GM21529 (cell line): ENCODE results near the gene TGFBR2.
A peak's percentile ranks its signal among the peaks of the same experiment; 100 is the strongest.

ENCODE experiments used
- ATAC-seq: cut with Tn5 transposase; IDR thresholded peaks from one replicate; pipeline ENCODE4 v1.9.1; 2021; ENCODE audit not compliant: unreplicated experiment

The TGFBR2 gene

DNA sequence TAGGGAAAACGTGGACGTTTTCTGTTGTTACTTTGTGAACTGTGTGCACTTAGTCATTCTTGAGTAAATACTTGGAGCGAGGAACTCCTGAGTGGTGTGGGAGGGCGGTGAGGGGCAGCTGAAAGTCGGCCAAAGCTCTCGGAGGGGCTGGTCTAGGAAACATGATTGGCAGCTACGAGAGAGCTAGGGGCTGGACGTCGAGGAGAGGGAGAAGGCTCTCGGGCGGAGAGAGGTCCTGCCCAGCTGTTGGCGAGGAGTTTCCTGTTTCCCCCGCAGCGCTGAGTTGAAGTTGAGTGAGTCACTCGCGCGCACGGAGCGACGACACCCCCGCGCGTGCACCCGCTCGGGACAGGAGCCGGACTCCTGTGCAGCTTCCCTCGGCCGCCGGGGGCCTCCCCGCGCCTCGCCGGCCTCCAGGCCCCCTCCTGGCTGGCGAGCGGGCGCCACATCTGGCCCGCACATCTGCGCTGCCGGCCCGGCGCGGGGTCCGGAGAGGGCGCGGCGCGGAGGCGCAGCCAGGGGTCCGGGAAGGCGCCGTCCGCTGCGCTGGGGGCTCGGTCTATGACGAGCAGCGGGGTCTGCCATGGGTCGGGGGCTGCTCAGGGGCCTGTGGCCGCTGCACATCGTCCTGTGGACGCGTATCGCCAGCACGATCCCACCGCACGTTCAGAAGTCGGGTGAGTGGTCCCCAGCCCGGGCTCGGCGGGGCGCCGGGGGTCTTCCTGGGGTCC lies at the start of gene TGFBR2:
Gene TGFBR2, plus strand, starts transcription at position 301 of the 731 bp plus-strand sequence. Its CDS starts 283 bp downstream, at position 584.
- peak; percentile 77 for ATAC-seq

DNA sequence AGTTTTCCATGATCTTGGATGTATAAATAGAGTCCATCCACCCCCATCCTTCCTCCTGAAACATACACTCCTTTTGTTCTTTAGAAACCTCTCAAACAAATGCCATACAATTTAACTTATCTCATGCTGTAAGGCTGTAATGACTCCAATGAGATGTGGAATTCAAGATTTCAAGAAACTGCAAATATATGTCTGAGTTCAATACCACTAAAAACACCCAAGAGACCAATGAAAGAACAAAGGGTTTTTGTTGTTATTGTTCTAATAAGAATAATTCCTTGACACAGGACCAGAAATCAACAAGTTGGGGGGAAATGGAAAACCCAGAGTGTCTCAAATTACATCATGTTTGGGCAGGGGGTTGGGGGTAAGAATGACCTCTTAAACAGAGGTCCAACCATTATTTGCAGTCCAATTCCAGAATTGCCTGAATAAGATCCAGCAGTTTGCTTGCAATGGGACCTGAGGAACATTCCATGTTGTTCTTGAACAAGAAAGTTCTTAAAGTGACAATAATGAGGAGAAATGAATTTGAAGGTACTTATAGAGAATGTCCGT lies 48.6 kb upstream of the TGFBR2 start:
- no peak for ATAC-seq

DNA sequence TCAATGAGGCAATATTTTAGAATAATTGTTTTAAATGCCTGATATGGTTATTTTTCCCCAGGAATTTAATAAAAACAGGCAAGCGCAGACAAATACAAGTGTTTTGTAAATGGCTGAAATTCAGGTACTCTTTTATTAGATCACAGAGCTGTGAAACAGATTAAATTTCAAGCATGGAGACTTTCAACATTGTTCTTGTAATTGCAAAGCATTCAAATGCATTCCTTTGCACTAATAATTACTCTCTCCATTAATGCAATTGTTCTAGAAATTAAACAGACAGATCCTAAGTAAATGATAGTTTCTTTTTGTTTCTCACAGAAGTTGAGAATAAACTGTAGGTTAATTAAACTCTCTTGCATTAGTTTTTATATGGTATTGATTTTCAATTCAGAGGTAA lies 42.4 kb upstream of the TGFBR2 start:
- ATAC-seq: no peak

DNA sequence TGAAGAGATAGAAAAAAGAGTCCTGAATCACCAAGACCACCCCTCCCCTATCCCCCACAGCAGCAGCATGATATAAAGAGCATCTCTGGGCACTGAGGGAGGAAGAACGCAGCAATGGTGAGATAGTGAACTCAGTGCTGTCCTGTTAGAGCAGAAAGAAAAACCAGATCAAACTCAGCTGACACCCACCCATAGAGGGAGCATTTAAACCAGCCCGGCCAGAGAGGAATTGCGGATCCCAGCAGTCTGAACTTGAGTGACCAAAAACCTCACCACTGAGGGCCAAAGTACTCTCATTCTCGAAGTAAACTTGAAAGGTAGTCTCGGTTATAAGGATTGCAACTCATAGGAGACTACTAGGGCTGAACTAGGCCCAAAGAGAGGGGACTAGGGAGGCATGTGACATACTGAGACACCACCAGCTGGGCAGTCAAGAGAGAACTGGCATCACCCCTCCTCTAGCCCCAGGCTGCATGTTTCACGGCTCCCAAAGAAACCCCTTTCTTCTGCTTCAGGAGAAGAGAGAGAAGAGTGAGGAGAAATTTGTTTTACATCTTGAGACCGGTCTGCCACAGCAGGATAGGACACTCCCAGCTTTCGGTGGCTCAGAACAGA lies 39.2 kb upstream of the TGFBR2 start:
- ATAC-seq: no peak

DNA sequence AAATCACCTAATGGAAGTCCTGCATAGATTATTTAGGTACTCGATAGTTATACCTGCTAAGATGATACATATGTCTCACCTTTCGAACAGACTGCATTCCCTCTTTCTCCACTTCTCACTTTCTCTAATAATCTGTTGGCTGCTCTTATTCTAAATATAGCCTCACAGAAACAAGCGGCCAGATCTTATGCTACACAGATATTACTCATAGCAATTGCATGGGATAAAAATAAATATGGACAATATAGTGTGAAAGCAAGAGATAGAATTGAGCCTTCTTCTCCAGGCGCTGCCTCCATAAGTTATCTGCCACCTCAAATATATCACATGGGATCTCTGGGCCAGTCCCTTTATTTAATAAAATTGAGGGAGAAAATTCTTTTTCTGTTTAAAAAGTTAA lies 29.5 kb upstream of the TGFBR2 start:
- no peak for ATAC-seq

DNA sequence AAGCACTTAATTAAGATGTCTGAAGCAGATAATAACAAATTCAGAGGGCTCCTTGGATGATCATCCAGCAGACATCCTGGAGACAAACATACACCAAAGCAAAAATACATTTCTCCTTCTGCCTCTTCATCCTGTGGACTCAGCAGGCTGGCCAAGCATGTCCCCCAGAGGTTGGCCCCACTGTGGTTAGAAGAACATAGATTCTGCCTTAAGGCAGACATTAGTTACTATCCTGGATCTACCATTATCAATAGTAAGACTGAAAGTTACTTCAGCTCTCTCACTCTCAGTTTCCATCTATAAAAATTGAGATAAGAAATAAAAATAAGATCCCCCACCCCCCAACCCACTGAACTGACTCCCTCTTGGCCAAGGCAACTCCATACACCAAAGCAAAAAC lies 28.6 kb upstream of the TGFBR2 start:
- ATAC-seq: peak; percentile 88

DNA sequence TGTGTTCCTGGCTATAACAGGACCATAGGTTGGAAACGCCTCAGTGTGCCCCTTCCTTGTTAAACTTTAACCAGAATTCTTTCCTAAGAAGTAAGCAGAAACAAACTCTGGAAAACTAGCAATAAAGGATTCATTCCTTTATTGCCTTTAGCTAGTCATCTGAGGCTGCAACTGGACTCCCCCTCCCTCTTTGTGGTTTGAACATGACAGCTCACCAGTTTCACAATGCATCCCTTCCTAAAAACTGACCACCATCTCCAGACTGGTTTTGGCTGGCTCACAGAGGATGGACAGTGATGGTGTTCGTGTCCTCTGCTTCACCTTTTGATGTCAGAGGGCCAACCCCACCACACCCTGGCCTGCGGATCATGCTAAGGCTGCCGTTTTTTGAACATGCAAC lies 27.9 kb upstream of the TGFBR2 start:
- peak; percentile 31 for ATAC-seq

DNA sequence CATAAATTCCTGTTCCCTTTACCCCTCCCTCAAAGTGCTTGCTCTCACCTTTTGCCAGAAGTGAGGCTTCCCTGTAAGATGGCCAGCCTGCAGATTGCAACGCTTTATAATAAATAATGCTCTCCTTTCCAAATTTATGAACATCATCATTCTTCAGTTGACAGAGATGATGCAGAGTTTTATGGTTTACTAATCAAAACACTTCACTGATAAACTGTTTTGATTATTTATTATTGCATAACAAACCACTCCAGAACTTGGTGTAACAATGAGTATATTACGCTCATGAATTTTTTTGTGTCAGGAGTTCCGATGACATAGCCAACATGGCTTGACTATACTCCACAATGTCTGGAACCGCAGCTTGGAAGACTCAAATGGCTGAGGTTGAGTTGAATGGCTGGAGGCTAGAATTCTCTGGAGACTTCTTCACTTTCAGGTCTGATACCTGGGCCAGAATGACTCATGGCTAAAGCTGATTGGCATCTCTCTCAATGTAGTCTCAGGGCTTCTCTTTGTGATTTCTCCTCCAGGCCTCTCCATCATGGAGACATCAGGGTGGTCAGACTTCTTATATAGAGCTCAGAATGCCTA lies 27.3 kb upstream of the TGFBR2 start:
- no peak for ATAC-seq

DNA sequence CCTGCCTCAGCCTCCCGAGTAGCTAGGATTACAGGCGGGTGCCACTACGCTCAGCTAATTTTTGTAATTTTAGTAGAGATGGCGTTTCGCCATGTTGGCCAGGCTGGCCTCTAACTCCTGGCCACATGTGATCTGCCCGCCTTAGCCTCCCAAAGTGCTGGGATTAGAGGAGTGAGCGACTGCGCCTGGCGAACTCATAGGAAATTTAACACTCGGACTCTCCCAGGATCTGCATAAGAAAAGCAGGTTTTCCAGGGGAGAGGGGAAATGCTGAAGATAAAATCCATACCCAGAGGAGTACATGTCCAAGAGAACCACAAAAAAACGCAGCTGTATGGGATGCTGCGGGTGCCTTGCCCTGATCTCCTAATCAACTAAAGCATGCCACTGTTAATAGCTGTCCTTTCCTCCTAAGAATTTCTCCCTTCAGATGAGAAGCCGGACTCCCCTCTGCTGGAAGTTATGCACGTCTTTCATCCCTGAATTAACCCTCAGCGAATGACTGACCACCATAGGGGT lies 25.3 kb upstream of the TGFBR2 start:
- no peak for ATAC-seq

DNA sequence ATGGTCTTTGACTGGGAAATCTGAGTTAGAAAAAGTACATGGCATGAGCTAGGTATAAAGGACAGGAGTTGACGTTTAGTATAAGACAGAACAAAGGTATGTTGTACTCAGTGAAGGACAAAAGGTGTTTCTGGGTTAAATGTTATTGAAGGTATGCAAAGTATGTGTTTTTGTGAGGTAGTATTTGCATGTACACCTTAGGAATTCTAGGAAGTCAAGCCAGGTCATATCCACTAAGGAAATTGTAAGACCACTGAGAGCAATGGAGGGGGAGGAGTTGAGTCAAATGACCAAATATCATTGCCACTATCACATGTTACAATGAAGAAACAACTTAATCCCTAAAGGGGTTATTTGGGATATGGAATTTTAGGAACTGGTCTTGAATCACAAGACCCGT lies 24.4 kb upstream of the TGFBR2 start:
- no peak for ATAC-seq

DNA sequence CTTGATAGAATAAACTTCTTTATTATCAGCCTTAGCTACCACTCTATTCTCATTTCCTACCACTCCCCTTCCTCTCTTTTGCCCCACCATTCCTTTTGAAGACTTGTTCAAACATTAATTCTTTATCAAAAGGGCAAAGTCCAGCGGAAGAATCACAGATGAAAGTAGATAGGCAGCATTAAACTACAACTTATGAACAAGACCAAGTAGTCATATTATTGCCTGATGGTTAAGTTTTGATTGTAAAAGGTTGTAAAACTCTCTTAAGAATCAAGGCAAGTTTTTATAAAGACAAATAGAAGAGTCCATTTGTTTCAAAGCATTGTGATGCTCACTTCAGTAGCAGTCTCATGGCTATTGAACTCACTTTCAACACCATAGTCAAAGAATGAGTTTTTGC lies 22.4 kb upstream of the TGFBR2 start:
- no peak for ATAC-seq

DNA sequence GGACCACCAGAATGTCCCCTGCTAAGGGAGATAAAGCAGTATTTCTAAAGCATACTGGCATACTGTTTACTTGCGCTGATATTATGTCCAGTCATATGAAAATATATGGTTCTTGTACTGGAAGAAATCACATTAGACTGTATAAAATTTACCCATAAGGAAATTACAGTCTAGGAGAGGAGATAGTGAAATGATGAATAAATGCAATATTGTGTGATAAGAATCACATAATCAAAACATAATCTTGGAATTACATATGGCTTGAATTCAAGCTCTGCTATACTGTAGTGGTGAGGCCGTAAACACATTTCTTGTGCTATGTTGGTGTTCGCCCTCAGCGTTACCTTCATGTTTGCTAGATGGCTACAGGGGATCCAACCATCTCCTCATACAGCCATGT lies 20.7 kb upstream of the TGFBR2 start:
- ATAC-seq: no peak

DNA sequence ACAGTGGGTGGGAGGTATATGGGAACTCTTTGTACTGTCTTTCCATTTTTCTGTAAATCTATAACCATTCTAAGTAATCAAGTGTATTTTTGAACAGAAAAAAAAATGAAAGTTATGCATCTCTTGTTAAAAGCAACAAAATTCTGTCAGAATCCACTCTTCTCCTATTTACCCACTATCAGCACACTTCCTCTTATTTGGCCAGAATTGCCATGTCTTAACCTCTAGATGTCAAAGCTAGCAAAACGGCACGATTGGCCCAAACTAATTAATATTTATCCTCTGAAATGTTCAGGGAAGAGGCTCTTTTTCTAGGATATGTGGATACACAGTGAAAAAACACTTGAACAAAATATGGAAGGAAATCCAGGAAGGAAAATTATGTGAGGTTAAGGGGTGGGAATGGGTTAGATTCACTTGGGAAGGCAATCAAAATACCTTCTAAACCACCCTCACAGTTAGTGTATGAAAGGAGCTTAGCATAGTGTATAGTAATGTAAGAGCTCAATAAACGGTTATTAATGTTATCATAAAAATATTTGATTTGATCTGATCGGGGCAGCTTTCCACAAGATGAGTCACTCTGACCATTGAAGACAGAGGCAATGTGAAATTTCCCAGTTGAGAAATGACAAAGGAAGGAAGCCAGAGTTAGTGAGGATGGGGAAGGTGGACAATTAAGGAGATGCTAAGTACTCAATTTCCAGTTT lies 20.1 kb upstream of the TGFBR2 start:
- no peak for ATAC-seq

DNA sequence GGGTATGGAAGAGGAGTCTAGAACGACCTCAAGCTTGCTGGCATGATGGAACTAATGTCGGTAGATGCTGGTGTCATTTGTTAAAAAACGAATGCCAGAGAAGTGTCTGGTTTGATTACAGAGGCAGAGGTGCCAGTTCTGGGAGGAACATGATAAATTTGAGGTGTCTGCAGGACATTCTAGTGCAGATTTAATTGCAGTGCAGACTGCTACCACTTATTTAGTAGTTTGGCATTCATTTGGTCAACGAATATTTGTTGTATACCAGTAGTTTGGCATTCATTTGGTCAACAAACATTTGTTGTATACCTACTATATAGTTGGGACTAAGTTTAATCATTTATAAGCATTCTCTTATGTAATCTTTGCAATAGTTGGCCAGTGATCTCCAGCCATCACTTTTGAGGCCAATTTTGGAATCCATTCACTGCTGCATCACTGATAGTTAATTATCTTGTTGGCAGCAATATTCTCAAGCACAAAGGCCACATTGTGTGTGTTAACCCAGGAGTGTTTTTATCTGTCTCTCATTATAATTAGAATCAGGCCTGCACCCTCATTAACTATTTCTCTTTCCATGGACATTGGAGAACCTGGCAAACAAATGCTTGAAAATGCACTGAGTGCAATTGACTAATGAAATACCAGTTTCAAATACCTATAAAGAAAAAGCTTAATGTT lies 19.5 kb upstream of the TGFBR2 start:
- ATAC-seq: no peak

DNA sequence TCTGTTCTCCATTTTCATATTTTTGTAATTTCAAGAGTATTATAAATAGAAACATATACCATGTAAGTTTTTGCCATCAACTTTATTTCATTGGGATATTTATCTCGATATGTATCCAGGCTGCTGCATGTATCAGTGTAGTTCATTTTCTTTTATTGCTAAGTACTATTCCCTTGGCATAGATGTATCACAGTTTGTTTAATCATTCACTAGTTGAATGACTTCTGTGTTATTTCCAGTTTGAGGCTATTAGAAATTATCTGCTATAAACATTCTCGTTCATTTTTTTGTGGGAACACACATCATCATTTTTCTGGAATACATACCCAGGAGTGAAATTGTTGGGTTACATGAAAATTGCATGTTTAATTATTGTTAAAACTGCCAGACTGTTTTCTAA lies 18.5 kb upstream of the TGFBR2 start:
- ATAC-seq: no peak

DNA sequence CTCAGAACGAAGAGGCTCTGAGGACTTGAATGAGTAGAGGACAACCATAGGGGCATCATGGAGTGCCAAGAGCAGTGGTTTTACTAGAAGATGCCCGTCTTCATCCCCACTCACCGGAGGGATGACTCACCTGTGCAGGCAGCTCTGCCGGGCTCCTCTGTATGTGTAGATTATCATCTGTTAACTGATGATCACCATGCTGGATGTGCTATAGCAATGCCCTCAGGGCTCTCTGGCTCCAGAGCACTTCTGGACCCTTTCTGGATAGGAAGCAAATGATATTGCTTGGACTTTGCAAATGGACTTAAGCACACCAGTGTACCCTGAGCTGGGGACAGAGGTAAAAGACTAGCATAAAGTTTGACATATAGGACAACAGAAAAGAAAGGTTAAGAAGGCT lies 10.2 kb upstream of the TGFBR2 start:
- ATAC-seq: no peak

DNA sequence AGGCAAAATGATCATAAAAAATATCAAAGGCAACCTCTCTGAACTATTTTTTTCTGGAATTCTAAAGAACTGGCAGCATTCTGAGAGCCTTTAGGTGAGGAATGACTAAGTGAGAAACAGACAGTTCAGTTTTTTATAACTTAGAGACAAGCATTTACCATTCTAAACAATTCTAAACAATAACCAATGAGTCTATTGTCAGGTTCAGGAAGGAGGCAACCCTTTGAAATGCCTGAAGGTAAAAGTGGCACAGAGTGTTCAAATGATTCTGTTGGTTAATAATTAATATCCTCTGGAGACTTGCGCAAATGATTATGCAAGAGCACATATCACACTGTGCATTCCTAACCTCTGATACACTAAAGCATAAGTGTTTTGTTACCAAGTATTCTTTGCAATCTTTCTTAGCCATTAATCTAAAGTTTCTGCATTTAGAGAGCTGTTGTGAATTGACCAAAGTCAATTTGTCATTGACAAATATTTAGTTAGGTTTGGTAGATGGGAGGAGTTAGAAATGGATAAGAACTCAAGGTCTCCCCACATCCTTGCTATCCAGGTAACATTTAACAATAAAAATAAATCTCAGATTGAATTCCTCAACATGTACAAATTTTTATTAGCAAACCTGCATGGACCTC lies 9.2 kb upstream of the TGFBR2 start:
- no peak for ATAC-seq

DNA sequence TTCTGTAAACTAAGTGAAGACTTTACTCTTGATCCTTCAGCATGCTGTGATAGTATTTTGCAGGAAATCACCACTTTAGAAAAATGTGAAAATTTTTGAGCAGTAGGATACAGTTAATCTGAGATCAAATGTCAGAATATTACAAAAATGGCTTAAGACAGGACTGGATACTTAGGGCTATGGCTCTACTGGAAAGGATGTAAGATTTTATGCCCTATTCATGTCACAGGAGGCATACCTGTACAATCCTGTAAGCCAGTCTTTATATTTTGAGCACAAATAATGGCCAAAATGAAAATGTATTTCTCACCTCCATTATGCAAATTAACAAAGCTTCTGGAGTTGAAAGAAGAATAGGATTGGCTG lies 8.6 kb upstream of the TGFBR2 start:
- ATAC-seq: no peak

DNA sequence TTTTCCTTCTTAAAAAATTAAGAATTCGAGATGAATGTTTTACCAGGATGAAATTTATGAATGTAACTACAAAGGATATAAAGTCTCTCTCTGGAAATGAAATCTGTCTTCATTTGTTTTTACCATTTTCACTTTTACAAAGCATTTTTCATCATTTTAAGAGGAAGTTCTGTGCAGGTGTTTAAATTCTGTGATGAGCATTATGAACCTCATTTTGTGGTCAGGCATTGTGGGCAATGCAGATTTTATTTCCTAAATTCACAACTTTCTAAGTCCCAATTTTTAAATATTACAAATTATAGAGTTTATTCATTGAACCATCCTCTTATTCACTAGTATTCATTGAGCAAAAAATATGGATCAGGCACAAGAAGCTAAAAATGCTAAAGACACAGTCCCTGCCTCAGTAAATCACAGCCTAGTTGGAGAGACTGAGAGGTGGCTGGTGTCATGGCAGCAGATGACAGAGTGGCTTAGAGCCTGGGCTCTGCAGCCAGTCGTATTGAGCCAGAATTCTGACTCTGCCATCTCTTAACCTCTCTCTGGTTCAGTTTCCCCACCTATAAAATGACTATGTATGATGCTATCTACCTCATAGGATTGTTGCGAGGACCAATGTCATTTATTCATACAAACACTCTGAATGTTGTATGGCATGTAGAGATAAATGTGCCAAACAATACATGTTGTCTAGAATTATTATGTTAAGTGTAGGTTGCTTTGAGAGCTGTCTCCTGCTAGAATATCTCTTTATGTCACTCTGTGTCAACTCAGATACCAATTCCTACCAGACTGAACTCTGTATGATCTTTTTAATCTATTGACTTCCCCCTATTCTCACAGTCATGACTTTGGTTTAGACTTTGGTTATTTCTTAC lies 7.5 kb upstream of the TGFBR2 start:
- no peak for ATAC-seq
